Activated B cell treated with CpG ODN at 0.5 μM for 24 hours (primary cell): ENCODE data around the gene BBOX1. TPM values are rescaled to one million over a fixed set of nuclear protein-coding genes. Genes with fewer than 3 reads are reported as not detected.
"Not testable (repeated sequence)": the region's sequence is repeated elsewhere in the genome, so short reads cannot be mapped to it uniquely, and the experiment has no call there.

Source experiments
- ATAC-seq: fragments of 200-7000 bp; cut with Tn5 transposase; one replicate; pipeline ENCODE4 v1.10.0; 2021; ENCODE audit warnings: low read depth, mild to moderate bottlenecking, moderate library complexity
- CTCF ChIA-PET: fragments of 350-600 bp; sonication (Branson Sonifier 250); formaldehyde crosslinking; loops from one replicate; lab custom pipeline; 2021; ENCODE audit warnings: antibody characterized with exemption; lab: Charles Lee
- POLR2A ChIA-PET: fragments of 350-600 bp; sonication (Branson Sonifier 250); formaldehyde crosslinking; loops from one replicate; lab custom pipeline; 2021; ENCODE audit warnings: antibody characterized with exemption; lab: Charles Lee
- DNase-seq: peaks from one replicate; pipeline ENCODE4 v3.0.0; 2022
- H3K27ac Mint-ChIP-seq: one replicate; pipeline ENCODE4 v1.8.0; 2020; ENCODE audit warnings: mixed read lengths
- H3K27me3 Mint-ChIP-seq: one replicate; pipeline ENCODE4 v1.8.0; 2021; ENCODE audit warnings: mixed read lengths
- H3K36me3 Mint-ChIP-seq: one replicate; pipeline ENCODE4 v1.8.0; 2021; ENCODE audit warnings: low read depth, mixed read lengths
- H3K4me1 Mint-ChIP-seq: one replicate; pipeline ENCODE4 v1.8.0; 2021; ENCODE audit warnings: mixed read lengths
- H3K4me3 Mint-ChIP-seq: one replicate; pipeline ENCODE4 v1.8.0; 2020; ENCODE audit warnings: mild to moderate bottlenecking, mixed read lengths
- H3K9me3 Mint-ChIP-seq: one replicate; pipeline ENCODE4 v1.8.0; 2020; ENCODE audit warnings: mixed read lengths
- intact Hi-C: fragments of 100-400 bp; cut with micrococcal nuclease; formaldehyde crosslinking; loops from one replicate; pipeline ENCODE4 v1.15.1; 2024
- total RNA-seq: library from RNA; stranded (reverse); gene quantifications from 2 replicates; pipeline ENCODE4 v1.2.3, GENCODE V29; 2022
- TF ChIP-seq, protein P1 (sequence below): fragments of 200-600 bp; IDR thresholded peaks from one replicate; pipeline ENCODE4 v1.8.0; 2022; ENCODE audit warnings: antibody characterized with exemption, mild to moderate bottlenecking

Gene BBOX1
- total RNA-seq, 1 donor from 2014 or later = not detected

DNA sequence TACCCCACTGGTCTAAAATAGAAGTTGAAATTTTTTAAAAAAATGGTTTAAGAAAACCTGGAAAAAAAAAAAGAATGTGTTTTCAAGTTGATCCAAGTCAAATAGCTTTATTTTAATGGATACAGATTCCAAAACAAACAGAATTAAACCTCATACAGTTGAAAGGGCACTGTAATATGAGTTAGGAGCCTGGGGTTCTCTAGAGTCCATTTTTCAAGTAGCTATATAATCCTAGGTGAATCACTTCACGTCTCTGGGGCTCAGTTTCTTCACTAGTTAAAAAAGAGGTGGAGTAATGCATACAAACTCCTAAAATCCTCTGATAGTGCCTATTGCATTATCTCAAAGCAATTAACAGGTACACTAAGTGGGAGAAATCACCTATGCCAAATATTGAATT, 132.9 kb downstream of the BBOX1 start:
- Mint-ChIP-seq H3K36me3 (no peaks in the 10 kb centered on the region), H3K9me3 (no peaks in the 10 kb centered on the region), H3K27ac (no peak overlapping the region), H3K4me1 (no peaks in the 10 kb centered on the region), H3K27me3 (no peaks in the 10 kb centered on the region), H3K4me3 (no peak overlapping the region)
- intact Hi-C loops = no loop called here
- ATAC-seq (no peak), DNase-seq (no peak)
- ChIA-PET POLR2A (no interaction called here), CTCF (no interaction called here)
- TF ChIP-seq, protein P1, sequence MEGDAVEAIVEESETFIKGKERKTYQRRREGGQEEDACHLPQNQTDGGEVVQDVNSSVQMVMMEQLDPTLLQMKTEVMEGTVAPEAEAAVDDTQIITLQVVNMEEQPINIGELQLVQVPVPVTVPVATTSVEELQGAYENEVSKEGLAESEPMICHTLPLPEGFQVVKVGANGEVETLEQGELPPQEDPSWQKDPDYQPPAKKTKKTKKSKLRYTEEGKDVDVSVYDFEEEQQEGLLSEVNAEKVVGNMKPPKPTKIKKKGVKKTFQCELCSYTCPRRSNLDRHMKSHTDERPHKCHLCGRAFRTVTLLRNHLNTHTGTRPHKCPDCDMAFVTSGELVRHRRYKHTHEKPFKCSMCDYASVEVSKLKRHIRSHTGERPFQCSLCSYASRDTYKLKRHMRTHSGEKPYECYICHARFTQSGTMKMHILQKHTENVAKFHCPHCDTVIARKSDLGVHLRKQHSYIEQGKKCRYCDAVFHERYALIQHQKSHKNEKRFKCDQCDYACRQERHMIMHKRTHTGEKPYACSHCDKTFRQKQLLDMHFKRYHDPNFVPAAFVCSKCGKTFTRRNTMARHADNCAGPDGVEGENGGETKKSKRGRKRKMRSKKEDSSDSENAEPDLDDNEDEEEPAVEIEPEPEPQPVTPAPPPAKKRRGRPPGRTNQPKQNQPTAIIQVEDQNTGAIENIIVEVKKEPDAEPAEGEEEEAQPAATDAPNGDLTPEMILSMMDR = no peak

DNA sequence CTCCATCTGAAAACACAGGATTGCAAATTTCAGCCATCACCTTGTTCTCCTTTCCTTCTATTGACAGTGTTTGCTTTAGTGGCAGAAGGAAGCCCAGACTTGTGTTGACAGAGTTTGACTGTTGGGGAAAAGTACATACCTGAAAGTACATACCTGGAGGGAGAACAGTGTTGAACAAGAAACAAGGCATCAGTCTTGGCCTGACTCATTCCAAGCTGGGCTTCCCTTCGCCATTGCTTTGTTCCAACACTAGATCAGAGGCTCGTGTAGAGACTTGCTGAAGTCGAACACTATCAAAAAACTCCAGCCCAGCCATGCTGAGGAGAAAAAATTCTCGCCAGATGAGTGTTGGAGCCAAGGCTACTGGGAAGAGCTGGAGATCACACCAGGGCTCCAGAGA, 133.4 kb downstream of the BBOX1 start:
- H3K36me3 Mint-ChIP-seq = no peaks in the 10 kb centered on the region
- no peaks in the 10 kb centered on the region for H3K27me3 Mint-ChIP-seq
- CTCF ChIA-PET = no interaction called here
- DNase-seq (no peak), ATAC-seq (no peak)
- TF ChIP-seq, protein P1 = no peak
- no peaks in the 10 kb centered on the region for H3K4me1 Mint-ChIP-seq
- H3K9me3 Mint-ChIP-seq = no peaks in the 10 kb centered on the region
- H3K4me3 Mint-ChIP-seq = no peak overlapping the region
- POLR2A ChIA-PET = no interaction called here
- intact Hi-C loops = no loop called here
- H3K27ac Mint-ChIP-seq = no peak overlapping the region

DNA sequence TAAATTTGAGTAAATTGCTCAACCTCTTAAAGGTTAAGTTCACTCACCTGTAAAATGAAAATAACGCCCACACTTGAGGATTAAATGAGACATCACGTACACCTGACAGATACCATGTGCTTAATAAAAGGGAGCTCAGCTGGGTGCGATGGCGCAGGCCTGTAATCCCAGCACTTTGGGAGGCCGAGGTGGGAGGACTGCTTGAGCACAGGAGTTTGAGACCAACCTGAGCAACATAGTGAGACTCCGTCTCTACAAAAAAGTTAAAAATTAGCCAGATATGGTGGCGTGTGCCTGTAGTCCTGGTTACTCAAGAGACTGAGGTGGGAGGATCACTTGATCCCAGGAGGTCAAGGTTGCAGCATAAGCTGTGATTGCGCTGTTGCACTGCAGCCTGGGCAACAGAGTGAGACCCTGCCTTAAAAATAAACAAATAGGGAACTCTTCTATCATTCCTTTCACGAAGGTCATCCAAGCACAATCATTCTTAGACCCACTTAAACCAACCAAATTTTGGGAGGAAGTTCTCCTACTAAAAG, 134.1 kb downstream of the BBOX1 start:
- Mint-ChIP-seq H3K4me1 (no peaks in the 10 kb centered on the region), H3K4me3 (no peak overlapping the region), H3K27me3 (no peaks in the 10 kb centered on the region), H3K36me3 (no peaks in the 10 kb centered on the region), H3K27ac (no peak overlapping the region), H3K9me3 (no peaks in the 10 kb centered on the region)
- DNase-seq (no peak), ATAC-seq (no peak)
- CTCF ChIA-PET = no interaction called here
- POLR2A ChIA-PET = no interaction called here
- TF ChIP-seq, protein P1 = no peak
- intact Hi-C loops = no loop called here

DNA sequence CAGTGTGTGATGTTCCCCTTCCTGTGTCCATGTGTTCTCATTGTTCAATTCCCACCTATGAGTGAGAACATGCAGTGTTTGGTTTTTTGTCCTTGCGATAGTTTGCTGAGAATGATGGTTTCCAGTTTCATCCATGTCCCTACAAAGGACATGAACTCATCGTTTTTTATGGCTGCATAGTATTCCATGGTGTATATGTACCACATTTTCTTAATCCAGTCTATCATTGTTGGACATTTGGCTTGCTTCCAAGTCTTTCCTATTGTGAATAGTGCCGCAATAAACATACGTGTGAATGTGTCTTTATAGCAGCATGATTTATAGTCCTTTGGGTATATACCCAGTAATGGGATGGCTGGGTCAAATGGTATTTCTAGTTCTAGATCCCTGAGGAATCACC, 134.9 kb downstream of the BBOX1 start:
- DNase-seq, H3K27ac Mint-ChIP-seq, intact Hi-C loops, H3K4me3 Mint-ChIP-seq, H3K36me3 Mint-ChIP-seq, POLR2A ChIA-PET, H3K9me3 Mint-ChIP-seq, ATAC-seq, H3K4me1 Mint-ChIP-seq, CTCF ChIA-PET, H3K27me3 Mint-ChIP-seq: not testable (repeated sequence)

Other genes with a start within 250 kb of the BBOX1 start
- not detected in 2 replicates for gene FIBIN, start 46.7 kb upstream of the BBOX1 start, total RNA-seq